ENCODE measurements around the gene SMIM36. TPM values are rescaled to one million over a fixed set of nuclear protein-coding genes. Genes with fewer than 3 reads are reported as not detected.
"Not testable (repeated sequence)": the region's sequence is repeated elsewhere in the genome, so short reads cannot be mapped to it uniquely, and the experiment has no call there.

The SMIM36 gene
- polyA plus RNA-seq, 1 donor = not detected

DNA sequence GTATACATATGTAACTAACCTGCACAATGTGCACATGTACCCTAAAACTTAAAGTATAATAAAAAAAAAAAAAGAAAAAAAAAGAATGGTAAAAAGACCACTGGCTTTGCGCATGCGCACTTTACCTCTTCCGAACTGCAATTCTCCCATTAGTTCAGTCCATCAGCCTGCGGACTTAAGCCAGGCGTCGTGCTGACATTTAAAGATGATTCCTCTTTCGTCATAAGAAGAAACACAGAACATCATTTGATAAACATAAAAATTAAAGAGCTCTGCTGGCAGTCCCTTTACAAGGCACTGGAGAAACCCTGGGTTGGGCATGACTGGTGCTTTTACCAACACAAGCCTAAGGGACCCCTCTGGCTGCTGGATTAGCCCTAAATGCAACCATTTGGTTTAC is 3.6 kb downstream of the SMIM36 start:
- H3K9me3 ChIP-seq (ENCODE audit: control insufficient read depth, low read depth, low read length); H3K27me3 ChIP-seq (ENCODE audit: control insufficient read depth, insufficient read depth, low read length); H3K27ac ChIP-seq (ENCODE audit: low read length); DNase-seq; H3K4me1 ChIP-seq (ENCODE audit: control insufficient read depth, insufficient read depth, low read length); H3K36me3 ChIP-seq (ENCODE audit: control insufficient read depth, insufficient read depth, low read length); H3K4me3 ChIP-seq (ENCODE audit: low read length): not testable (repeated sequence)
- WGBS (ENCODE audit: insufficient coverage, low lambda C conversion rate) = no CpG with 5 or more reads among the region's 7 CpGs

DNA sequence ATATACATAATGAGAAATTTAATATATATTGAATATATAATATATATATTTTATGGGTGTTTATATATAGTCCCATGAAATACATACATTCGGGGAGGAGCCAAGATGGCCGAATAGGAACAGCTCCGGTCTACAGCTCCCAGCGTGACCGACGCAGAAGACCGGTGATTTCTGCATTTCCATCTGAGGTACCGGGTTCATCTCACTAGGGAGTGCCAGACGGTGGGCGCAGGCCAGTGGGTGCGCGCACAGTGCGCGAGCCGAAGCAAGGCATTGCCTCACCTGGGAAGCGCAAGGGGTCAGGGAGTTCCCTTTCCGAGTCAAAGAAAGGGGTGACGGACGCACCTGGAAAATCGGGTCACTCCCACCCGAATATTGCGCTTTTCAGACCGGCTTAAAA is 9.6 kb downstream of the SMIM36 start:
- not testable (repeated sequence) for DNase-seq; H3K4me1 ChIP-seq (ENCODE audit: control insufficient read depth, insufficient read depth, low read length); H3K36me3 ChIP-seq (ENCODE audit: control insufficient read depth, insufficient read depth, low read length); H3K27me3 ChIP-seq (ENCODE audit: control insufficient read depth, insufficient read depth, low read length); H3K27ac ChIP-seq (ENCODE audit: low read length); H3K4me3 ChIP-seq (ENCODE audit: low read length); H3K9me3 ChIP-seq (ENCODE audit: control insufficient read depth, low read depth, low read length)
- WGBS (ENCODE audit: insufficient coverage, low lambda C conversion rate) = no CpG with 5 or more reads among the region's 23 CpGs

DNA sequence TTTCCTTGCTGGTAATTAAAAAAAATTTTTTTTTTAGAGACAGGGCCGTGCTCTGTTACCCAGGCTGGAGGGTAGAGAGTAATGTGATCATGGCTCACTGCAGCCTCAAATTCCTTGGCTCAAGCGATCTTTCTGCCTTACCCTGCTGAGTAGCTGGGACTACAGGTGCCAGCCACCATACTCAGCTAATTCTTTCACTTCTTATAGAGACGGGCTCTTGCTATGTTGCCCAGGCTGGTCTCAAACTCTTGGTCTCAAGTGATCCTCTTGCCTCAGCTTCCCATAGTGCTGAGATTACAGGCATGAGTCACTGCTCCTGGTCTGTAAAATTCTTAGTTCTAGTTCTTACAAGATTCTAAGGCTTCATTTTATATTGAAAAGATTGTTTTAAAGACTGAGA is 11.1 kb downstream of the SMIM36 start:
- Histone ChIP-seq H3K27ac (ENCODE audit: low read length) (no peak overlapping the region), H3K36me3 (ENCODE audit: control insufficient read depth, insufficient read depth, low read length) (no peaks in the 10 kb centered on the region), H3K27me3 (ENCODE audit: control insufficient read depth, insufficient read depth, low read length) (no peaks in the 10 kb centered on the region), H3K4me3 (ENCODE audit: low read length) (no peak overlapping the region), H3K9me3 (ENCODE audit: control insufficient read depth, low read depth, low read length) (no peaks in the 10 kb centered on the region), H3K4me1 (ENCODE audit: control insufficient read depth, insufficient read depth, low read length) (peaks cover 4% of the 10 kb centered on the region)
- no CpG with 5 or more reads among the region's 3 CpGs for WGBS (ENCODE audit: insufficient coverage, low lambda C conversion rate)
- DNase-seq = no peak

DNA sequence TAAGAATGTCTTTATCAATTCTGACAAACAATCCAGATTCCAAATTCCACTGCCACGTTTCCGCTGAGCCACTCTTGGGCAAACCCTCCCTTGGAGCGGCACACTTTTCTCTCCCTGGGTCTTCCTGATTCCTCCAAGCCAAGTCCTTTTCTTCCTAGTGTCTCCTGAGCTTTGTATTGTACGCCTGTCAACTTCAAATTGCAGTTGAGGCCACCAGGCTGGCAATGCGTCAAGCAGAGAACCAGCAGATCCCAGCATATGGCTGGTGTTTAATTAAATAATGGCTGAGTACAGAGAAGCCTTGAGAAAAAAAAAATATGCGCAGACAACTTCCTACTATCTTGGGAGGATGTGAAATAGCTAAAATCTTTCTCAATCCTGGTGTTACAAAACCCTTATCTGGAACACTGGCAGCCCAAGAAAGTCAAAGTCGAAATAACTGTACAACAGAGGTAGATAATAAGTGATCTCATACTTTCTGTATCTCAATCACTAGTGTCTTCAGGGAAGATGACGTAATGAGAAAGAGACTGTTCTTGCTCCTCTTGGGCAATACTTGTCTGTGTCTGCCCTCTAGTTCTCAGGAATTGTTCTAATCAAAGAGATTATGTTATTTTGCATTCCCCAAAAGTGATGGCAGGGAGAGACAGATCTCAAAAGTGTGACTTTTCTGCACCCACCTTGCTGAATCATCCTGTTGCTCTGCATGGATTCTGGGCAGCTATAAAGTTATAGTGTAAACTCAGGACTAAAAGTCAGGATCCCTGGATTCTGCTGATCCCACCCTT is 15.0 kb downstream of the SMIM36 start:
- peak; percentile 89 to 93 for DNase-seq
- Histone ChIP-seq H3K9me3 (ENCODE audit: control insufficient read depth, low read depth, low read length) (no peaks in the 10 kb centered on the region), H3K4me1 (ENCODE audit: control insufficient read depth, insufficient read depth, low read length) (peaks cover 4% of the 10 kb centered on the region), H3K36me3 (ENCODE audit: control insufficient read depth, insufficient read depth, low read length) (no peaks in the 10 kb centered on the region), H3K27me3 (ENCODE audit: control insufficient read depth, insufficient read depth, low read length) (no peaks in the 10 kb centered on the region), H3K27ac (ENCODE audit: low read length) (peak overlapping the region; percentile 85), H3K4me3 (ENCODE audit: low read length) (no peak overlapping the region)
- no CpG with 5 or more reads among the region's 8 CpGs for WGBS (ENCODE audit: insufficient coverage, low lambda C conversion rate)

DNA sequence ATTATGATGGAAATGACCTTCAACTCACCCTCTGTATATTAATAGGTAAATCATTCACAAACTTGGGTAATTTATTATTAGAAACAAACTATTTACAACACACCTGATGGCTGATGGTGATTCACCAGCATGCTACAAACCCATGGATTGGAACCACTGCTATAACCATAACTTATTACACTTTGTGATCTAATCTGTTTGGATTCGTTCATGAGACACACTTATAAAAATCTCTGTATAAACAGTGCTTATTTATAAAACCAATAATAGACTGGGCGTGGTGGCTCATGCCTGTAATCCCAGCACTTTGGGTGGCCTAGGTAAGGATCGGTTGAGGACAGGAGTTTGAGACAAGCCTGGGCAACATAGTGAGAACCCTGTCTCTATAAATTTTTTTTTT is 16.0 kb downstream of the SMIM36 start:
- H3K27ac ChIP-seq (ENCODE audit: low read length) = peak overlapping the region; percentile 85
- WGBS (ENCODE audit: insufficient coverage, low lambda C conversion rate) = no CpG with 5 or more reads among the region's 3 CpGs
- H3K36me3 ChIP-seq (ENCODE audit: control insufficient read depth, insufficient read depth, low read length) = no peaks in the 10 kb centered on the region
- no peaks in the 10 kb centered on the region for H3K9me3 ChIP-seq (ENCODE audit: control insufficient read depth, low read depth, low read length)
- H3K27me3 ChIP-seq (ENCODE audit: control insufficient read depth, insufficient read depth, low read length) = no peaks in the 10 kb centered on the region
- DNase-seq = peak; percentile 37 to 68
- H3K4me3 ChIP-seq (ENCODE audit: low read length) = no peak overlapping the region
- H3K4me1 ChIP-seq (ENCODE audit: control insufficient read depth, insufficient read depth, low read length) = peaks cover 4% of the 10 kb centered on the region

DNA sequence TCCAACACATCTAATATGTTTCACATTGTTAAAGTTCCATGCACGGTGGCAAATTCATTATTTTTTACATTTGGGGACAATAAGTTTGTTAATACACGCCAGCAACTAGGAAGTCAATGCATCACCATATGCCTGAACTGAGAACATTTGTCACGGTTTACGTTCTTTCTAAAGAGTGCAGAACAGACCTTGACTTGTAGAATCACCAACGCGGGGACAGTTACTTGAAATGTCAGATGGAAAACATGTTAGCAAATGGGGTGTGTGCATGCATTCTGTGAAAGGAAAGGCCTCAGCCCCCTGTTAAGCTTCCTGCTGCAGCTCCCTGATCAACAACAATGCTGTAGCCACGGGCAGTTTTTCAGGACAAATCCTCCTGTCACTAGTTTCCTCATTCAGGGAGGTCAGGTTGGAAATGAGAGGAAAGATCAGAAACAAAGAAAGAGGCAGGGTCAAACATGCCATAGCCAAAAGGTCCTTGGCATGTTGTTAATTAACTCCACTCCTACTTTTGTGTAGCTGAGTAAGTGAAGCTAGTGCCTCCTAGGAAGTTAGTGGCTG is 18.4 kb downstream of the SMIM36 start:
- no peak for DNase-seq
- H3K27ac ChIP-seq (ENCODE audit: low read length) = no peak overlapping the region
- H3K4me3 ChIP-seq (ENCODE audit: low read length) = no peak overlapping the region
- no peaks in the 10 kb centered on the region for H3K36me3 ChIP-seq (ENCODE audit: control insufficient read depth, insufficient read depth, low read length)
- no CpG with 5 or more reads among the region's 7 CpGs for WGBS (ENCODE audit: insufficient coverage, low lambda C conversion rate)
- H3K4me1 ChIP-seq (ENCODE audit: control insufficient read depth, insufficient read depth, low read length) = peaks cover 5% of the 10 kb centered on the region
- H3K9me3 ChIP-seq (ENCODE audit: control insufficient read depth, low read depth, low read length) = no peaks in the 10 kb centered on the region
- H3K27me3 ChIP-seq (ENCODE audit: control insufficient read depth, insufficient read depth, low read length) = no peaks in the 10 kb centered on the region

DNA sequence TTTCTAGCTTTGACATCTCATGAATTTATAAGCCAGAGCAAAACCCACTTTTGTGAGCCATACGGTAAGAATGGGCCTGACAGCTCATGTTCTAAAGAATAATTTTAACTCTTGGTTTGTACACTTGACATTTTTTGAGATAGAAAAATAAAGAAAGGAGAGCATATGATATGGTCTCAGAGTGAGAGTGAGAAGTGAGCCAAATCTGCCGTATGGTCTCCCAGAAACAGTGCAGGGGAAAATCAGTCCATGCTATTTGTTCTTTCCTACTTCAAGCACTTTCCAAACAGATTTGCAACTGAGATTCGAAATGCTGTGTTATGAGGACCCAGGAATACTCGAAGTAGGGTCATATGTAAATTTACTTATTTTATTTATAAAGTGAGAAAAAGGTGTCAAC is 20.9 kb downstream of the SMIM36 start:
- Histone ChIP-seq H3K27ac (ENCODE audit: low read length) (no peak overlapping the region), H3K4me1 (ENCODE audit: control insufficient read depth, insufficient read depth, low read length) (peaks cover 7% of the 10 kb centered on the region), H3K4me3 (ENCODE audit: low read length) (no peak overlapping the region), H3K27me3 (ENCODE audit: control insufficient read depth, insufficient read depth, low read length) (no peaks in the 10 kb centered on the region), H3K36me3 (ENCODE audit: control insufficient read depth, insufficient read depth, low read length) (no peaks in the 10 kb centered on the region), H3K9me3 (ENCODE audit: control insufficient read depth, low read depth, low read length) (no peaks in the 10 kb centered on the region)
- DNase-seq = no peak
- WGBS (ENCODE audit: insufficient coverage, low lambda C conversion rate) = no CpG with 5 or more reads among the region's 4 CpGs

DNA sequence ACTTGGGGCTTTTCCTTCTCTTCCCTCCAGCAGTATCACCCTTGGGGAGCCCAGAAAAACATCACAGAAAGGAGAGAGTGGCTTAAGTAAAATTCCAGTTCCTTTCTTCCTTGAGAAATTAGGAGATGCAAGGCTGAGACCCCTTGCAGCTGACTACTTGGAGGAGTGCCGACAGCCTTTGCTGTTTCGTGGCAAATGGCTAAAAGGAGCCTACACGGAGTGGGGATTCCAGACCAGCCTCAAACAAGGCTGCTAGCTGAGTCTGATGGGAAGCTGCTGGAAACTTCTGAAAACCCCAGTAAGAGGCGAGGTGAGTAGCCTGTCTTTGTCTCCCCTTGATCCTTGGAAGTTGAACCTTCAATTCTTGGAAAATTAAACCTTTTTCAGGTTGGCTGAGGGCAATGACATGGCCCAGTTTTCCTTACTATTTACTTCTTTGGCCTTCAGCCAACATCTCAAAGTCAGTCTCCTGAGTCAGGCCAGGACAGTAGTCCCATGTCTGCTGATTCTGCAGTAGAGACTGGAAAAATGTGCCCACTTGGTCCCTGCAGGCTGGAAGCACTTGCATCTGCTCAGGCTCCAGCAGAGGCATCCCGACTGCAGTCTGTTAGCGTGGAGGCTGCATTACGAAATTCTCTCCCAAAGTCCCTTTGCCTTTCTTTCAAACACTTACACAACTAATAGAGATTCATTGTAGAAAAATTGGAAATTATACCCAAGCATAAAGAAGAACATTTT is 23.4 kb downstream of the SMIM36 start:
- Histone ChIP-seq H3K27me3 (ENCODE audit: control insufficient read depth, insufficient read depth, low read length) (no peaks in the 10 kb centered on the region), H3K4me3 (ENCODE audit: low read length) (no peak overlapping the region), H3K9me3 (ENCODE audit: control insufficient read depth, low read depth, low read length) (no peaks in the 10 kb centered on the region), H3K4me1 (ENCODE audit: control insufficient read depth, insufficient read depth, low read length) (peaks cover 6% of the 10 kb centered on the region), H3K36me3 (ENCODE audit: control insufficient read depth, insufficient read depth, low read length) (no peaks in the 10 kb centered on the region), H3K27ac (ENCODE audit: low read length) (no peak overlapping the region)
- no CpG with 5 or more reads among the region's 7 CpGs for WGBS (ENCODE audit: insufficient coverage, low lambda C conversion rate)
- DNase-seq = peak; percentile 55 to 70

DNA sequence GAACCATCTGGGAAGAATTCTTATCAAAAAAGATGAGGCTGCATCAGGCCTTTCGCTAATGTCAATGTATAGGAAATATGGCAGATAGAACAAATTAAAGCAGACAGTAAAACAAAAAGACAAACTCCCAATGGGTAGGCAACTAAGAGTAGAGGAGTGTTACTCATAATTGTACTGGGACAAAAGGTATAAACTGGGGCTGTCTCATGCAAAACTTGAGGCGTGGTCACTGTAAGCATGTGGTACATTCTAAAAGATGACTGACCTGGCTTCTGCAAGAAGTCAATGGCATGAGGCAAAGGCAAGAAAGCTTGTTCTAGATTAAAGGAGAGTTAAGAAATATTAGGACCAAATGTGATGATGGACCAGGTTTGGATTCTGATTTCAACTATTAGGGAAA is 26.7 kb downstream of the SMIM36 start:
- WGBS (ENCODE audit: insufficient coverage, low lambda C conversion rate) = 100% methylated on average over 1 of the region's 2 CpGs

DNA sequence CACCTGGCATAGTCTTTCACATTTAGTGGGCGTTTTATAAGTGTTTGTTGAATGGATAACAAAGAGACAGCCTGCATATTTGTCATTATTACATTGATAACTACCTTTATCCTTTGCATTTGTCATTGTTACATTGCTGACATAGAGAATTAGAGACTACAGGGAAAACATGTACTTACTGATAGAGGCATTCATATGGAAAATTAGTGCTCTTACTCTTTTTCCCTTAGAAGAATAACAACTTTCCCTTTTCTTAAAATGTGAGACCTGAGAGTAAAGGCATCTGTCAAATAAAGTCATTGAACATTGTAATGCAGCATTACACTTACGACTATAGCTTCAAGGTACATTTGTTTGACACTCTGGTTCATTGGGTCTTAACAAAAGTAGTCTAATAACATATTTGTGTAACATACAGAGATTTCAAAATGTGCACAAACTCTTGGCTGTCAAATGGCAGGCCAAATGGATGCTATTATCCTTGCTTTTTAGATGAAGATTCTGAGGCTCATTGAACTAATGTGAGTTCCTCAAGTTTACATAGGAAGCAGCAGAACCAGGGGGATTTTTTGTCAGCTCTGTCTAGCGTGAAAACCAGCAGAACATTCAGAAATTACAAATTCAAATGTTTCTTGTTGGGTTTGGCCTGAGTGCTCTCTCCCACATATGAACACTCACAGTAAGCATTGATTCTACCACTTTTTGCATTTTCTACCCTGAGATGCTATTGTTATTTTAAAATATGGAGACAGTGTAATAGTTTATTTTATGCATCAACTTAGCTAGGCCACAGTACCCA is 28.5 kb downstream of the SMIM36 start:
- Histone ChIP-seq H3K9me3 (ENCODE audit: control insufficient read depth, low read depth, low read length) (no peaks in the 10 kb centered on the region), H3K4me1 (ENCODE audit: control insufficient read depth, insufficient read depth, low read length) (peaks cover 4% of the 10 kb centered on the region), H3K36me3 (ENCODE audit: control insufficient read depth, insufficient read depth, low read length) (no peaks in the 10 kb centered on the region), H3K27me3 (ENCODE audit: control insufficient read depth, insufficient read depth, low read length) (no peaks in the 10 kb centered on the region), H3K4me3 (ENCODE audit: low read length) (no peak overlapping the region), H3K27ac (ENCODE audit: low read length) (no peak overlapping the region)
- WGBS (ENCODE audit: insufficient coverage, low lambda C conversion rate) = 83% methylated on average over 2 of the region's 3 CpGs
- no peak for DNase-seq

More for the DNA sequence above, 26.7 kb downstream of the SMIM36 start:
- no peak overlapping the region for H3K4me3 ChIP-seq (ENCODE audit: low read length)
- H3K27me3 ChIP-seq (ENCODE audit: control insufficient read depth, insufficient read depth, low read length) = no peaks in the 10 kb centered on the region
- no peaks in the 10 kb centered on the region for H3K36me3 ChIP-seq (ENCODE audit: control insufficient read depth, insufficient read depth, low read length)
- H3K9me3 ChIP-seq (ENCODE audit: control insufficient read depth, low read depth, low read length) = no peaks in the 10 kb centered on the region
- no peak for DNase-seq
- peaks cover 6% of the 10 kb centered on the region for H3K4me1 ChIP-seq (ENCODE audit: control insufficient read depth, insufficient read depth, low read length)
- no peak overlapping the region for H3K27ac ChIP-seq (ENCODE audit: low read length)

Data from large intestine (tissue), 3 donors.